Measurements from ENCODE around the gene PEA15. TPM values are rescaled to one million over a fixed set of nuclear protein-coding genes. Genes with fewer than 3 reads are reported as not detected.

The PEA15 gene
- total and polyA plus RNA-seq, 2 donors (not counting 1 experiment from before 2014, with no cell fraction given): 108 to 871 TPM

DNA sequence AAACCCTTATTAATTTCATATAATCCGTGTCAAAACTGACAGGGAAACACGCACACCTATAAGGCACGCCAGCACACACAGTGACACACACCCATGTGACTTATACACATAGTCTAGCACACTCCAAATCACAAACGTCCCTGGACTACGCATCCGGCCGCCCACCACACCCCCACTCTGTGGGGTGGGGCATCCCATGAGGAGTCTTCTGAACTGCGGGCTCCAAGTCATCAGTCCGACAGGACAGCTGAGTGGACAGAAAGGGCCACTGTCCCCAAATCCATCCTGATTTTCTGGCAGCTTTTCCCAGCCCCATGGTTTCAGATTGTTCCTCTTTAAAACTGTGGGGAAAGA, 829 bp downstream of the PEA15 start:
- H3K9me3 ChIP-seq (ENCODE audit: control insufficient read depth, insufficient read depth, low read depth, low read length): no peaks in the 10 kb centered on the region
- H3K9ac ChIP-seq (ENCODE audit: insufficient read depth, low read length): peak overlapping the region; percentile 96
- TF ChIP-seq EZH2 (IDR thresholded peaks at IDR 0.05; ENCODE audit: low read length, missing control alignments): no peak
- TF ChIP-seq, protein P1, sequence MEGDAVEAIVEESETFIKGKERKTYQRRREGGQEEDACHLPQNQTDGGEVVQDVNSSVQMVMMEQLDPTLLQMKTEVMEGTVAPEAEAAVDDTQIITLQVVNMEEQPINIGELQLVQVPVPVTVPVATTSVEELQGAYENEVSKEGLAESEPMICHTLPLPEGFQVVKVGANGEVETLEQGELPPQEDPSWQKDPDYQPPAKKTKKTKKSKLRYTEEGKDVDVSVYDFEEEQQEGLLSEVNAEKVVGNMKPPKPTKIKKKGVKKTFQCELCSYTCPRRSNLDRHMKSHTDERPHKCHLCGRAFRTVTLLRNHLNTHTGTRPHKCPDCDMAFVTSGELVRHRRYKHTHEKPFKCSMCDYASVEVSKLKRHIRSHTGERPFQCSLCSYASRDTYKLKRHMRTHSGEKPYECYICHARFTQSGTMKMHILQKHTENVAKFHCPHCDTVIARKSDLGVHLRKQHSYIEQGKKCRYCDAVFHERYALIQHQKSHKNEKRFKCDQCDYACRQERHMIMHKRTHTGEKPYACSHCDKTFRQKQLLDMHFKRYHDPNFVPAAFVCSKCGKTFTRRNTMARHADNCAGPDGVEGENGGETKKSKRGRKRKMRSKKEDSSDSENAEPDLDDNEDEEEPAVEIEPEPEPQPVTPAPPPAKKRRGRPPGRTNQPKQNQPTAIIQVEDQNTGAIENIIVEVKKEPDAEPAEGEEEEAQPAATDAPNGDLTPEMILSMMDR (conservative IDR thresholded peaks at IDR 0.05 in 1 of 2, IDR thresholded peaks at IDR 0.05 in 1 of 2; ENCODE audit: low read depth in 1 of 2, low read length in 2 of 2): no peak
- H3K27ac ChIP-seq (ENCODE audit: insufficient read depth, low read length): peak overlapping the region; percentile 97
- peak; percentile 46 to 70 for DNase-seq (ENCODE audit: low read depth in 2 of 2)
- H2AFZ ChIP-seq (ENCODE audit: low read length): no peak overlapping the region
- H3K4me2 ChIP-seq (ENCODE audit: extremely low read depth, insufficient read depth, low read length): peak overlapping the region; percentile 97
- H3K4me1 ChIP-seq (ENCODE audit: control insufficient read depth, extremely low read depth, insufficient read depth, low read length): peaks cover 36% of the 10 kb centered on the region
- peak overlapping the region; percentile 59 to 98 (median 97) for H3K4me3 ChIP-seq (replicated peaks in 1 of 4; ENCODE audit: control extremely low read depth in 1 of 4, insufficient read depth in 1 of 4, low read depth in 3 of 4, low read length in 4 of 4)
- H3K36me3 ChIP-seq (ENCODE audit: control insufficient read depth, insufficient read depth, low read length): peaks cover 22% of the 10 kb centered on the region
- no peaks in the 10 kb centered on the region for H3K27me3 ChIP-seq (ENCODE audit: control insufficient read depth, insufficient read depth, low read length)
- H4K20me1 ChIP-seq (ENCODE audit: control insufficient read depth, extremely low read depth, insufficient read depth, low read length): peaks cover 4% of the 10 kb centered on the region
- peaks cover 55% of the 10 kb centered on the region for H3K79me2 ChIP-seq (ENCODE audit: control insufficient read depth, insufficient read depth, low read length)

DNA sequence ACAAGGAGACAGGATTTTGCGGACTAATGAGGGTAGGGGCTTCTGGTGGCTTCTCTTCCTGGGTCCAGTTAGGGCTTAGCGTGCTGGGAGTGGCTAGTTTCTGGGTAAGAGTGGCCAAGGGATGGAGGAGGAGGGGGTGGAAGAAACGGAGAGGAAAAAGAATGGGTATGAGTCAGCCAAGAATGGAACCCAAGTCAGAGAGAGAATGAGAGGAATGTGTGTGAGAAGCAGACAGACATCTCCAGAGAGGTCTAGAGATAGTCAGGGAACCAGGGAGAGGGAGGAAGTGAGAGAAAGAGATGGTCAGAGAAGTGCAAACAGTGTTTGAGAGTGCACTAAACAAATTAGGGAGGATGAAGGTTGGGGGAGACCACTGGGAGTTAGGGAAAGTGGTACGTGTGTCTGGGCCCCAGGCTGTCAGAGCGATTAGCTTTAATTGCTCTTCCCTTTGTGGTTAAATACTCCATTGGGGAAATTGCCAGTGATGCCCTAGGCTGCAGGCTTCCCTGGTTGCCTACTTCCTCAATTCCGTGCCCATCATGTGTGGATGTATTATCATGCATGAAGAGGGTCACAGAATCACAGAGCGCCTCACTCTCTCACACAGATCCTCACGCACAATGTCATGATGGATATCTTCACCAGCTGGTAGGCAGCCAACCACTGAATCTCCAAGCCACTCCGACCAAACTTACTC, 1.4 kb downstream of the PEA15 start:
- H3K36me3 ChIP-seq (ENCODE audit: control insufficient read depth, insufficient read depth, low read length): peaks cover 26% of the 10 kb centered on the region
- H3K4me2 ChIP-seq (ENCODE audit: extremely low read depth, insufficient read depth, low read length): peak overlapping the region; percentile 97
- H3K9ac ChIP-seq (ENCODE audit: insufficient read depth, low read length): peak overlapping the region; percentile 96
- H3K9me3 ChIP-seq (ENCODE audit: control insufficient read depth, insufficient read depth, low read depth, low read length): no peaks in the 10 kb centered on the region
- H3K27ac ChIP-seq (ENCODE audit: insufficient read depth, low read length): peak overlapping the region; percentile 97
- no peaks in the 10 kb centered on the region for H3K27me3 ChIP-seq (ENCODE audit: control insufficient read depth, insufficient read depth, low read length)
- H3K4me3 ChIP-seq (replicated peaks in 1 of 4; ENCODE audit: control extremely low read depth in 1 of 4, insufficient read depth in 1 of 4, low read depth in 3 of 4, low read length in 4 of 4): peak overlapping the region; percentile 59 to 98 (median 97)
- H4K20me1 ChIP-seq (ENCODE audit: control insufficient read depth, extremely low read depth, insufficient read depth, low read length): peaks cover 4% of the 10 kb centered on the region
- H3K4me1 ChIP-seq (ENCODE audit: control insufficient read depth, extremely low read depth, insufficient read depth, low read length): peaks cover 36% of the 10 kb centered on the region
- DNase-seq (ENCODE audit: low read depth in 2 of 2): peak; percentile 74 to 93
- TF ChIP-seq, protein P1 (conservative IDR thresholded peaks at IDR 0.05 in 1 of 2, IDR thresholded peaks at IDR 0.05 in 1 of 2; ENCODE audit: low read depth in 1 of 2, low read length in 2 of 2): no peak
- TF ChIP-seq EZH2 (IDR thresholded peaks at IDR 0.05; ENCODE audit: low read length, missing control alignments): no peak
- H3K79me2 ChIP-seq (ENCODE audit: control insufficient read depth, insufficient read depth, low read length): peaks cover 61% of the 10 kb centered on the region
- no peak overlapping the region for H2AFZ ChIP-seq (ENCODE audit: low read length)

- Histone ChIP-seq H2AFZ (ENCODE audit: low read length) (no peak overlapping the region), H3K4me2 (ENCODE audit: extremely low read depth, insufficient read depth, low read length) (peak overlapping the region; percentile 97), H3K4me3 (replicated peaks in 1 of 4; ENCODE audit: control extremely low read depth in 1 of 4, insufficient read depth in 1 of 4, low read depth in 3 of 4, low read length in 4 of 4) (peak overlapping the region in 3 of 4 experiments; percentile 96 to 98 (median 98)), H4K20me1 (ENCODE audit: control insufficient read depth, extremely low read depth, insufficient read depth, low read length) (peaks cover 4% of the 10 kb centered on the region), H3K27ac (ENCODE audit: insufficient read depth, low read length) (peak overlapping the region; percentile 97), H3K9me3 (ENCODE audit: control insufficient read depth, insufficient read depth, low read depth, low read length) (no peaks in the 10 kb centered on the region), H3K27me3 (ENCODE audit: control insufficient read depth, insufficient read depth, low read length) (no peaks in the 10 kb centered on the region), H3K79me2 (ENCODE audit: control insufficient read depth, insufficient read depth, low read length) (peaks cover 62% of the 10 kb centered on the region), H3K36me3 (ENCODE audit: control insufficient read depth, insufficient read depth, low read length) (peaks cover 29% of the 10 kb centered on the region), H3K4me1 (ENCODE audit: control insufficient read depth, extremely low read depth, insufficient read depth, low read length) (peaks cover 36% of the 10 kb centered on the region), H3K9ac (ENCODE audit: insufficient read depth, low read length) (no peak overlapping the region)
- DNase-seq (ENCODE audit: low read depth in 2 of 2): no peak
- no peak for TF ChIP-seq EZH2 (IDR thresholded peaks at IDR 0.05; ENCODE audit: low read length, missing control alignments)
- TF ChIP-seq, protein P1 (conservative IDR thresholded peaks at IDR 0.05 in 1 of 2, IDR thresholded peaks at IDR 0.05 in 1 of 2; ENCODE audit: low read depth in 1 of 2, low read length in 2 of 2): no peak
These were observed 2.0 kb downstream of the PEA15 start for GRCh38 chr1:160207118-160207650.
